GM21723 (cell line): Measurements from ENCODE around the gene UCHL1.
"Not testable (repeated sequence)": the region's sequence is repeated elsewhere in the genome, so short reads cannot be mapped to it uniquely, and the experiment has no call there.

Experiments
- ATAC-seq: cut with Tn5 transposase; IDR thresholded peaks from one replicate; pipeline ENCODE4 v1.9.1; 2021; ENCODE audit warnings: mild to moderate bottlenecking, moderate library complexity; ENCODE audit not compliant: unreplicated experiment

The UCHL1 gene

DNA sequence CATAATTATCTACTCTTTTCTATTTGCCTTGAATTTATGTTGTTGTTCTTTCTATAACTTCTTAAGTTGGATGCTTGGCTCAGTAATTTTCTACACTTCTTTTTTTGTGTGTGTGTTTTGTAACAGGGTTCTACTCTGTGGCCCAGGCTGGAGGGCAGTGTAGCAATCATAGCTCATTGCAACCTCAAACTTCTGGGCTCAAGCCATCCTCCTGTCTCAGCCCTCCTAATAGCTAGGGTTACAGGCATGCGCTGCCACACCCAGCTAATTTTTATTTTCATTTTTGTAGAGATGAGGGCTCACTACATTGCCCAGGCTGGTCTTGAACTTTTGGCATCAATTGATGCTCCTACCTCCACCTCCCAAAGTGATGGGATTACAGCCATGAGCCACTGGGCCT is 20.7 kb upstream of the UCHL1 start:
- no peak for ATAC-seq

DNA sequence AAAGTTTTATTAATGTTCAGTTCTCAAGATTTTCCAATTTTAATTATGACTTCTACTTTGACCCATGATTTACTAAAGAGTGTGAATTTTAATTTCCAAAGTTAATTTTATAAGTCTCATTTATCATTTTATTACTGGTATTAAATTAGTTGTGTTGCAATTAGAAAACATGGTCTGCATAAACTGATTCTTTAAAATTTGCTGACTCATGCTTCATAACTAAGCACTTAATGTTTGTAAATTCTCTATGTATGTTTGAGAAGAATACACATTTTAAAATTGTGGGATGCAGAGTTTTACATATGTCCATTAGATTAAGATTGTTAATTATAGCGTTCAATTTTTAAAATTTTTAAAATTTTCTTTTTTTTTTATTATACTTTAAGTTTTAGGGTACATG is 20.2 kb upstream of the UCHL1 start:
- no peak for ATAC-seq

GRCh38 chr4:41241919-41242318 is 14.8 kb upstream of the UCHL1 start:
- ATAC-seq: no peak

DNA sequence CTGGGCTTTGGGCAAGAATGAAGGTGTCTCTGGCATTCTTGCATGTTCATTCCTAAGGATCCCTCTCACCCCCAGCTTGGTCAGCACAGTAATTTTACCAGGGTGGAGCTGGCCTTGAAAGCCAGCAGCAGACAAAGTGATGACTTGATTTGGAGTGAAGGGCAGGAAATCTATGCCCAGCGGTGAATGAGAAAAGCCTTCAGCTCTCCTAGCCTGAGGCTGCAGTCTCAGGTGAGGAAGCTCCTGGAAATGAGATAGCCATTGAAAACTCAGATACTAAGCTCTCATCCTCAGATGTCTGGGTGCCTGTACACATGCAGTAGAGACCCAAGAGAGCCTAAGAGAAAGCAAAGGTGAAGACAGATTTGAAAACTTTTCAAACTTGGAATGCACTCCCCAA is 10.7 kb upstream of the UCHL1 start:
- no peak for ATAC-seq

DNA sequence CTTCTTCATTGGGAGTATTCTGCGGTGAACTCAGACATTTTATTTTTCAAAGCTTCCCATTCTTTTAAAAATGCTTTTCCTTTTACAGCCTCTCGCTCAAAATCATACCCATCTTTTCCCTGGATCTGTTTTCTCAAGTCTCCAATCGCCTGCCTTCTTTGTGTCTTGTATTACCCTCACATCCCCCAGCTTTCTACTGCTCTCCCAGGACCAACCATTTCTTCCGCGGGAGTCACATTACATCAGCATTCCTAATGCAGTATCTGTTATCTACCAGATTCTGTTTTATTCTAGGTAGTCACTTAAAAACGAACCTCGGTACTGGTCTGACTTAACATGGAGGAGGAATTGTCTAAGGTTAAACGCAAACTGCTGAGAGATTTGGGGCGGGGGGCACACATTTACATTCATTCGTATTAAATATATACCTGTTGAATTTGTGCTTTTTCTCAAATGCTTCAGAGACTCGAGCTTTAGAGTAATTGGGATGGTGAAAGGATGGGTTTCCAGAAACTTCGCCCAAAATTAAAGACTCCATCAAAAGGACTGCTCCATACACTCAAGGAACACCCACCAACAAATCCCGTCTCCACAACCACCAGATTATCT is 493 bp upstream of the UCHL1 start:
- no peak for ATAC-seq

- ATAC-seq: peak; percentile 71
Measured at GRCh38 chr4:41257257-41257901, 651 bp downstream of the UCHL1 start.

DNA sequence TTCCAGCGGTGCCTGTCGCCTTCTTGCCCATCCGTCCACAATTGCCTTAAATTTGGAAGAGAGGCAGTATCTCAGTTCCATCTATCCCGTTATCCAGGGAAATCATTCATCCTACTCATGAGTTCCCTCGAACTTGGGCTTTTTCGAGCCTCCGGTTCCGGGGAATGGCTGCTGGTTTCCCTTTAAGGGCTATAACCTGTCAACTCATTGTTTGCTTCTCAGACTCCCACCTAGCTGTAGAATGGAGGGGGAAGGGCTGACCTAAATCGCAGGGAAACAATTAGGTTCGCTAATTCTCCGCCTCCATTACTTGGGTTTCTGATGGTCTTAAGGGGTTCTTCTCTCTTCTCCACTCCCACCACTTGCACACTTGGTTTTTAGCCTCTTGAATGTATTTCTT is 1.2 kb downstream of the UCHL1 start:
- no peak for ATAC-seq

GRCh38 chr4:41258783-41259182 is 2.1 kb downstream of the UCHL1 start:
- no peak for ATAC-seq

GRCh38 chr4:41260116-41260733 is 3.5 kb downstream of the UCHL1 start:
- ATAC-seq: no peak

DNA sequence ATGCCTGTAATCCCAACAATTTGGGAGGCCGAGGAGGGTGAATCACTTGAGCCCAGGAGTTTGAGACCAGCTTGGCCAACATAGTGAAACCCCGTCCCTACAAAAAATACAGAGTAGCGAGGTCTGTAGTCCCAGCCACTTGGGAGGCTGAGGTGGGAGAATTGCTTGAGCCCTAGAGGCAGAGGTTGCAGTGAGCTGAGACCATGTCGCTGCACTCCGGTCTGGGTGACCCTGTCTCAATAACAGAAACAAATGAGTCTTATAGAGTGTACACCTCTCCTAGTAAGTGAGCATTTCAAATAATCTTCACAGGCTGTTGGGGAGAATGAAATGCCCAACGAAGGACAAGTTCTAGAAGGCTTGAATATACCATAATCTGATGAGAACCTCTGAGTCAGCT is 5.5 kb downstream of the UCHL1 start:
- no peak for ATAC-seq

- no peak for ATAC-seq
Measured at GRCh38 chr4:41264212-41264611, 7.5 kb downstream of the UCHL1 start.

- ATAC-seq: no peak
Measured at GRCh38 chr4:41267997-41268396, 11.3 kb downstream of the UCHL1 start.

- no peak for ATAC-seq
Measured at GRCh38 chr4:41268721-41269517, 12.2 kb downstream of the UCHL1 start.

GRCh38 chr4:41269682-41270081 is 13.0 kb downstream of the UCHL1 start:
- ATAC-seq: no peak

GRCh38 chr4:41275931-41276330 is 19.2 kb downstream of the UCHL1 start:
- not testable (repeated sequence) for ATAC-seq

GRCh38 chr4:41280010-41280409 is 23.3 kb downstream of the UCHL1 start:
- no peak for ATAC-seq

GRCh38 chr4:41281038-41281634 is 24.4 kb downstream of the UCHL1 start:
- peak; percentile 94 for ATAC-seq

- ATAC-seq: no peak
Measured at GRCh38 chr4:41282366-41282765, 25.6 kb downstream of the UCHL1 start.

DNA sequence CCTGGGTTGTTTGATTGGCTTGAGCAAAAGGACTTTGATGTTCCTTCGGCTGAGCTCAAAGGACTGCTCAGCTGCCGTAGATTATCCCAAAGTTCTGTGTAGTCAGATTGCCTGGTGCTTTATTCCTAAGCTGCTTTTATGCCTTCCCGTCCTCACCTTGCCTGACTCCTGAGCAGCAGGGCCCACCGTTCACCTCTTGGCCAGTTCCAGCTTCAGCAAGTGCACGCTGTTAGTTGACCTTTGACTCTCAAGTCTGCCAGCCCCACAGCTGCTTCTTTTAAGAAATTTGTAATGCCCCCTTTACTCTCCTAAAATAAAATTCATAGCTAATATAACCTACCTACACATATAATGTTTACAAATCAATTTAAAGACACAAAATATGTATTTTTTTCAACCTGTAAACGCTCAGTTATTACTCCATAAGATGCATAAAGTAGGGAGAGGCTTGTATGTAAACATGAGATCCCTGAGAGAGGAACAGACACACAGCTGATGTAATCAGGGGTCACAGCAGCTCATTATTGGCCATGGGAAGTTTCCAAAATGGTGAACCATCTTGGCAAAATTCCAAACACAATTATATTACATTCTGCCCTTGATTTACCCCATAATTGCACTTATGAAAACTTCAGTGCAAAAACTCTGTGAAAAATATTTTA is 28.6 kb downstream of the UCHL1 start:
- no peak for ATAC-seq

- ATAC-seq: no peak
Measured at GRCh38 chr4:41285864-41286235, 29.1 kb downstream of the UCHL1 start.

GRCh38 chr4:41287005-41287404 is 30.3 kb downstream of the UCHL1 start:
- ATAC-seq: no peak
